SK-N-SH (cell line): ENCODE measurements around the gene CRAT. TPM values are rescaled to one million over a fixed set of nuclear protein-coding genes. Genes with fewer than 3 reads are reported as not detected.

Experiments used
- CTCF ChIA-PET: fragments of 300-600, 350-600 bp; formaldehyde crosslinking; extraction: SDS; loops from one replicate; lab custom pipeline; 2021; lab: Yijun Ruan, JAX
- POLR2A ChIA-PET: fragments of 350-600 bp; sonication (Branson Sonifier 250); formaldehyde crosslinking; extraction: SDS; loops from one replicate; lab custom pipeline; 2020; ENCODE audit warnings: antibody characterized with exemption, inconsistent platforms; lab: Yijun Ruan, JAX
- DNase-seq: peaks from one replicate; pipeline ENCODE4 v3.0.0; 2012
- H2AFZ ChIP-seq: fragments of 200-600 bp; sonication (generic); 2 replicates; pipeline ENCODE4 v1.8.1; 2016; ENCODE audit warnings: antibody characterized with exemption, mild to moderate bottlenecking, low read depth
- H3F3A ChIP-seq: fragments of 200-600 bp; sonication (generic); replicated peaks from 2 replicates; pipeline ENCODE3; 2016; ENCODE audit warnings: antibody characterized with exemption, mild to moderate bottlenecking; ENCODE audit not compliant: insufficient read depth
- H3K27ac ChIP-seq, 2 experiments: fragments of 200-500 bp in 1 of 2; fragments of 200-600 bp in 1 of 2; sonication (Bioruptor generic) in 1 of 2; sonication (generic), shearing (Covaris generic) in 1 of 2; 2 replicates each; pipeline versions ENCODE4 v1.5.1 to v1.6.1; 2014 to 2016; ENCODE audit warnings: low read depth in 2 of 2, inconsistent platforms in 1 of 2, low read length in 1 of 2, mild to moderate bottlenecking in 1 of 2, mixed read lengths in 1 of 2
- H3K27me3 ChIP-seq: fragments of 200-600 bp; sonication (generic), shearing (Covaris generic); 2 replicates; pipeline ENCODE4 v1.6.1; 2016; ENCODE audit warnings: mixed run types; ENCODE audit not compliant: insufficient read depth
- H3K36me3 ChIP-seq, 2 experiments: fragments of 200-500 bp in 1 of 2; fragments of 200-600 bp in 1 of 2; sonication (Bioruptor generic) in 1 of 2; sonication (generic) in 1 of 2; replicated peaks in 1 of 2; 2 replicates each; pipeline versions ENCODE3 to v1.5.1; 2014 to 2016; ENCODE audit warnings: low read length in 1 of 2, mild to moderate bottlenecking in 1 of 2; ENCODE audit not compliant: insufficient read depth in 2 of 2, control insufficient read depth in 1 of 2
- H3K4me1 ChIP-seq, 2 experiments: fragments of 200-500 bp in 1 of 2; fragments of 200-600 bp in 1 of 2; sonication (Bioruptor generic) in 1 of 2; sonication (generic), shearing (Covaris generic) in 1 of 2; 2 replicates each; pipeline versions ENCODE4 v1.5.1 to v1.6.1; 2014 to 2016; ENCODE audit warnings: low read depth in 1 of 2, low read length in 1 of 2, mixed run types in 1 of 2; ENCODE audit not compliant: insufficient read depth in 2 of 2, control insufficient read depth in 1 of 2
- H3K4me2 ChIP-seq: fragments of 200-600 bp; sonication (generic), shearing (Covaris generic); 2 replicates; pipeline ENCODE4 v1.6.1; 2017; ENCODE audit warnings: mixed run types
- H3K4me3 ChIP-seq, 2 experiments: fragments of 200-500 bp in 1 of 2; fragments of 200-600 bp in 1 of 2; sonication (Bioruptor generic) in 1 of 2; sonication (generic), shearing (Covaris generic) in 1 of 2; 2 replicates each; pipeline versions ENCODE4 v1.5.1 to v1.8.1; 2014 to 2016; ENCODE audit warnings: low read depth in 2 of 2, inconsistent platforms in 1 of 2, low read length in 1 of 2, mild to moderate bottlenecking in 1 of 2, mixed read lengths in 1 of 2, moderate library complexity in 1 of 2
- H3K79me2 ChIP-seq: fragments of 200-600 bp; sonication (generic); 2 replicates; pipeline ENCODE4 v1.8.1; 2017; ENCODE audit warnings: mild to moderate bottlenecking; ENCODE audit not compliant: insufficient read depth
- H3K9ac ChIP-seq: fragments of 200-600 bp; sonication (generic); 2 replicates; pipeline ENCODE4 v1.6.1; 2017; ENCODE audit warnings: mixed run types
- H3K9me2 ChIP-seq: fragments of 200-600 bp; sonication (generic); 2 replicates; pipeline ENCODE4 v1.6.1; 2017; ENCODE audit warnings: mixed run types
- H3K9me3 ChIP-seq: fragments of 200-600 bp; sonication (generic); 2 replicates; pipeline ENCODE4 v1.6.1; 2017; ENCODE audit warnings: mixed run types, mild to moderate bottlenecking, moderate library complexity
- H4K20me1 ChIP-seq: fragments of 200-600 bp; sonication (generic); 2 replicates; pipeline ENCODE4 v1.6.1; 2017; ENCODE audit warnings: mild to moderate bottlenecking, mixed run types; ENCODE audit not compliant: insufficient read depth
- CHD2 ChIP-seq: fragments of 150-350 bp; IDR thresholded peaks from 2 replicates; pipeline ENCODE4 v1.6.1; 2018; ENCODE audit warnings: low read length; ENCODE audit not compliant: partially characterized antibody
- ELF1 ChIP-seq: IDR thresholded peaks from 2 replicates; pipeline ENCODE4 v1.4.0; 2012
- EZH2phosphoT487 ChIP-seq: fragments of 200-600 bp; sonication (generic); IDR thresholded peaks from 2 replicates; pipeline ENCODE4 v1.6.1; 2017; ENCODE audit warnings: low read depth, mixed run types, mild to moderate bottlenecking, antibody characterized with exemption, moderate library complexity, borderline replicate concordance
- FOSL2 ChIP-seq: IDR thresholded peaks from 2 replicates; pipeline ENCODE4 v1.4.0; 2012; ENCODE audit warnings: low read depth, mild to moderate bottlenecking, moderate library complexity, borderline replicate concordance
- FOXJ3 ChIP-seq: sonication (generic); formaldehyde crosslinking; IDR thresholded peaks from 2 replicates; pipeline ENCODE4 v1.5.1; 2020; ENCODE audit warnings: mild to moderate bottlenecking, missing genetic modification reagents
- JUND ChIP-seq: IDR thresholded peaks from 2 replicates; pipeline ENCODE4 v1.4.0; 2012
- MEF2A ChIP-seq: IDR thresholded peaks from 2 replicates; pipeline ENCODE4 v1.4.0; 2012; ENCODE audit warnings: low read depth, borderline replicate concordance
- MXI1 ChIP-seq: IDR thresholded peaks from 2 replicates; pipeline ENCODE4 v1.6.1; 2012; ENCODE audit warnings: mild to moderate bottlenecking, low read depth, low read length, improper control_type of control experiment
- NRF1 ChIP-seq: IDR thresholded peaks from 2 replicates; pipeline ENCODE4 v1.6.1; 2012; ENCODE audit warnings: low read depth, mild to moderate bottlenecking, low read length
- POLR2AphosphoS5 ChIP-seq: IDR thresholded peaks from 2 replicates; pipeline ENCODE4 v1.6.1; 2012; ENCODE audit warnings: low read depth, low read length
- REST ChIP-seq: IDR thresholded peaks from 2 replicates; pipeline ENCODE4 v1.6.1; 2012; ENCODE audit warnings: mild to moderate bottlenecking, low read depth, low read length, moderate library complexity
- RXRA ChIP-seq: IDR thresholded peaks from 2 replicates; pipeline ENCODE4 v1.4.0; 2012; ENCODE audit warnings: low read depth, mild to moderate bottlenecking, borderline replicate concordance
- SIN3A ChIP-seq: IDR thresholded peaks from 2 replicates; pipeline ENCODE4 v1.6.1; 2012; ENCODE audit warnings: low read depth, mild to moderate bottlenecking, low read length, moderate library complexity, borderline replicate concordance
- TCF12 ChIP-seq: IDR thresholded peaks from 2 replicates; pipeline ENCODE4 v1.4.0; 2012
- TEAD4 ChIP-seq: IDR thresholded peaks from 2 replicates; pipeline ENCODE4 v1.4.0; 2012; ENCODE audit warnings: mild to moderate bottlenecking, borderline replicate concordance; ENCODE audit not compliant: insufficient read depth
- YY1 ChIP-seq: IDR thresholded peaks from 2 replicates; pipeline ENCODE4 v1.4.0; 2012; ENCODE audit warnings: low read depth, mild to moderate bottlenecking
- WGBS: methylation state at CpG from one replicate; pipeline ENCODE4 v1.1.6; 2017; ENCODE audit warnings: low lambda C conversion rate; 5-methylcytosine and 5-hydroxymethylcytosine counted together
- polyA plus RNA-seq, 3 experiments: library from polyadenylated mRNA; depleted of rRNA; stranded (reverse); fragments of >200 nt; gene quantifications; 2 replicates each; pipeline ENCODE4 v1.2.3, GENCODE V29; 2012
- TF ChIP-seq, protein P1 (sequence below): IDR thresholded peaks from 2 replicates; pipeline ENCODE4; 2012
- TF ChIP-seq, protein P2 (sequence below): IDR thresholded peaks from 2 replicates; pipeline ENCODE4 v1.4.0; 2012; ENCODE audit warnings: low read depth

CRAT gene
- polyA plus RNA-seq, 1 of the 3 experiments (the other 2 are of a cell fraction): 44.5 TPM

DNA sequence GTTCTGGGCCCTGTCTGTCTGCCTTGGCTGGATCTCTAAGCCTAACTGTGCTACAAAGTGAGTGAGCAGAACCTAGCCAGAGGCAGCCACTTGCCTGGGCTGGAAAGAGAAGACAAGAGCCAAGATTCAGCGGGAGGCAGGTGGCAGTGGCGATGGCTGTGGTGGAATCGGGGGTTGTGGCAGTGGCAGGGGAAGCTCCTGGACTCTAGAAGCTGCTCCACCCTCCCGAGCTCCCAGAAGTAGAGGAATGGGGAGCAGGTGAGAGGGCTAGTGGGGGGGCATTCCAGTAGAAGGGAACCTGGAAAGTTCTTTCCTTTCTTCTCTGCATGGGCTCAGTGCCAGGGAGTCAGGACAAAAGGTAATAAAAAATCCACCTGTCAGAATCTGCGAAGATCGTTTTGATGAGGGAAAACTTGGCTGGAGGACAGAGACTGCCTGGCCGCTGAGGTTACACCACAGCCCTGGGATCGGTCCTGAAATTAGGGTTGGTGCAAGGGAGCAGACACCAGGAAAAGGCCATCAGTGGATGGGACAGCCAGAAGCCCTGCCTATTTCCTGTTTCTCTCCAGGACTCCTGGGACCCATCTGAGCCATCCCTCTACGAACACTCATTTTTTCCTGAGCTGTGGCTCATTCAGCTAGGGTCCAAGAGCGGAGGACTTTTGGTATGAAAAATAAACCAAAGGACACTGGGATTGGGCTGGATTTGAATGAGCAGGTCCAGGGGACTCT lies 1.6 kb downstream of the CRAT start (continued):
- TF ChIP-seq YY1: no peak
- TF ChIP-seq FOSL2: no peak
- no peak for TF ChIP-seq FOXJ3
- TF ChIP-seq TEAD4: no peak
- TF ChIP-seq JUND: no peak
- no peak for TF ChIP-seq CHD2

DNA sequence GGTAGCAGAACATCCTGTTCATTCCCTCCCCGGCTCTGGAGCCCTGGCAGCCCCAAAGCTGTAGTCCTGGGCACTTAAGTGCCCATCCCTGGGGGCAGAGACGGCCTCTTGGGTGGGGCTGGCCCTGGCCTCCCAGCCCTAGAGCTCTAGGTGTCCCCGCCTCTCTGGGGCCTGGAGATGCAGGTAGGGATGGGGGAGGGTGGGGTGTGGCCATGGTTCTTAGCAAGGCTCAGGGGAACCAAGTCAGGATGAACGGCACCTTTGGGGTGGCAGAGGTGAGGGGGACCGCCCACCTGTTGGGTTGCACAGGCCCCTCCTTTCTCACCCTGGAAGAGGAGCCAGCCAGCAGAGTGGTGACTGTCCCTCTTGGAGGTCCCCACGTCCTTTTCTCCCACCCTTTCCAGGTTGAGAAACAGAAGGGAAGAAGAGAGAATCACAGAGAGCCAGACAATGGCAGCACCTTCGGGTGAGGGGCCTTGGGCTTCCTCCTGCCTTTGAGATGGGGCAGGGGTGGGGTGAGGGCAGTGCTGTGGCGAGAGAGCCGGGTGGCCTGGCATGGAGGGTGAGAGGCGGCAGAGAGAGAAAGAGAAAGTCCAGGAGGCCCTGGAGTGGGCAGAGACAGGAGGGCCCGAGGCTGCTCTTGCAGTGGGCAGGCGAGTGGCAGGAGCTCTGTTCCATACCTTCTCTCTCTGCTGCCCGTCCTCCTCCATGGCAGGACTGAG lies 2.3 kb downstream of the CRAT start:
- CTCF ChIA-PET: interaction anchor here (0.8 to 8.4 kb wide), 2 partner anchors 23 to 709 kb away, joined by 3 to 52 read pairs; no protein-coding TSS in a partner anchor
- Histone ChIP-seq H3F3A (peaks cover 7% of the 10 kb centered on the region), H3K9ac (no peak overlapping the region), H3K27ac (no peak overlapping the region), H2AFZ (no peak overlapping the region), H3K4me3 (no peak overlapping the region), H3K27me3 (no peaks in the 10 kb centered on the region), H4K20me1 (no peaks in the 10 kb centered on the region), H3K9me3 (no peaks in the 10 kb centered on the region), H3K36me3 (peaks cover 0 to 9% of the 10 kb centered on the region in 2 experiments), H3K4me2 (0 out of 2 replicates have a peak overlapping the region, but pooled peaks have one; percentile 100), H3K79me2 (peaks cover 41% of the 10 kb centered on the region), H3K4me1 (peaks cover 11 to 19% of the 10 kb centered on the region in 2 experiments; a peak in 2 of 4 replicates)
- 93% methylated on average over 12 of the region's 13 CpGs for WGBS
- DNase-seq: no peak
- no peak for TF ChIP-seq ELF1
- TF ChIP-seq, all 33 proteins: peak for 0
- POLR2A ChIA-PET: no interaction called here
- no peaks in the 10 kb centered on the region for H3K9me2 ChIP-seq

DNA sequence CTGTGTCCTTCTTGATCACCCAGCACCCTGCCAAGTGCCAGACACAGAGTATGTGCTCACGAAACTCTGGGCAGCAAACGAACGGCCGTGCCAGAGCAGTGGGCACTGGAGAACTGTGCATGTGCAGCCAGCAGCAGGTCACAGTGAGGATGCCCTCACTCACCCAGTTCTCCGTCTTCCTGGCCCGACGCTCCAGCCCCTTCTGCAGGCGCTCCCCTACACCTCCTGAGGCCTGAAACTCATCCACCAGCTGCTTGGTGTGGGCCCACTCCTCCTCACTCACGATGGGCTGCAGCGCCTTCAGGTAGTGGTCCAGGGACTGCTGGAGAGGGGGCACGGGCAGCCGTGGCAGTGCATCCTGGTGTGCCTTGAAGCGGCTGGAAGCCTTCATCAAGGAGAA lies 2.9 kb downstream of the CRAT start:
- Histone ChIP-seq H3K4me3 (no peak overlapping the region), H3K9me3 (no peaks in the 10 kb centered on the region), H3K27ac (no peak overlapping the region), H2AFZ (no peak overlapping the region), H3K4me1 (peaks cover 10 to 19% of the 10 kb centered on the region in 2 experiments; a peak in 2 of 4 replicates), H3K9me2 (no peaks in the 10 kb centered on the region), H3K4me2 (no peak overlapping the region), H4K20me1 (no peaks in the 10 kb centered on the region), H3F3A (peaks cover 7% of the 10 kb centered on the region), H3K36me3 (peaks cover 0 to 9% of the 10 kb centered on the region in 2 experiments), H3K9ac (no peak overlapping the region), H3K79me2 (peaks cover 35% of the 10 kb centered on the region), H3K27me3 (no peaks in the 10 kb centered on the region)
- POLR2A ChIA-PET: no interaction called here
- no peak for DNase-seq
- 93% methylated on average over 10 of the region's 13 CpGs for WGBS
- CTCF ChIA-PET: interaction anchor here (8.4 kb wide), 1 partner anchor 23 kb away, joined by 52 read pairs; no protein-coding TSS in a partner anchor
- TF ChIP-seq REST (no peak), MEF2A (no peak), MXI1 (no peak), JUND (no peak), TEAD4 (no peak), TCF12 (no peak), ELF1 (no peak), POLR2AphosphoS5 (no peak), EZH2phosphoT487 (no peak), RXRA (no peak), SIN3A (no peak), NRF1 (no peak)
- TF ChIP-seq, protein P1, sequence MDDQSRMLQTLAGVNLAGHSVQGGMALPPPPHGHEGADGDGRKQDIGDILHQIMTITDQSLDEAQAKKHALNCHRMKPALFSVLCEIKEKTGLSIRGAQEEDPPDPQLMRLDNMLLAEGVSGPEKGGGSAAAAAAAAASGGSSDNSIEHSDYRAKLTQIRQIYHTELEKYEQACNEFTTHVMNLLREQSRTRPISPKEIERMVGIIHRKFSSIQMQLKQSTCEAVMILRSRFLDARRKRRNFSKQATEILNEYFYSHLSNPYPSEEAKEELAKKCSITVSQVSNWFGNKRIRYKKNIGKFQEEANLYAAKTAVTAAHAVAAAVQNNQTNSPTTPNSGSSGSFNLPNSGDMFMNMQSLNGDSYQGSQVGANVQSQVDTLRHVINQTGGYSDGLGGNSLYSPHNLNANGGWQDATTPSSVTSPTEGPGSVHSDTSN: no peak
- TF ChIP-seq, protein P2, sequence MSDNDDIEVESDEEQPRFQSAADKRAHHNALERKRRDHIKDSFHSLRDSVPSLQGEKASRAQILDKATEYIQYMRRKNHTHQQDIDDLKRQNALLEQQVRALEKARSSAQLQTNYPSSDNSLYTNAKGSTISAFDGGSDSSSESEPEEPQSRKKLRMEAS: no peak
